Measurements from ENCODE around the gene NDST1.

Gene NDST1

DNA sequence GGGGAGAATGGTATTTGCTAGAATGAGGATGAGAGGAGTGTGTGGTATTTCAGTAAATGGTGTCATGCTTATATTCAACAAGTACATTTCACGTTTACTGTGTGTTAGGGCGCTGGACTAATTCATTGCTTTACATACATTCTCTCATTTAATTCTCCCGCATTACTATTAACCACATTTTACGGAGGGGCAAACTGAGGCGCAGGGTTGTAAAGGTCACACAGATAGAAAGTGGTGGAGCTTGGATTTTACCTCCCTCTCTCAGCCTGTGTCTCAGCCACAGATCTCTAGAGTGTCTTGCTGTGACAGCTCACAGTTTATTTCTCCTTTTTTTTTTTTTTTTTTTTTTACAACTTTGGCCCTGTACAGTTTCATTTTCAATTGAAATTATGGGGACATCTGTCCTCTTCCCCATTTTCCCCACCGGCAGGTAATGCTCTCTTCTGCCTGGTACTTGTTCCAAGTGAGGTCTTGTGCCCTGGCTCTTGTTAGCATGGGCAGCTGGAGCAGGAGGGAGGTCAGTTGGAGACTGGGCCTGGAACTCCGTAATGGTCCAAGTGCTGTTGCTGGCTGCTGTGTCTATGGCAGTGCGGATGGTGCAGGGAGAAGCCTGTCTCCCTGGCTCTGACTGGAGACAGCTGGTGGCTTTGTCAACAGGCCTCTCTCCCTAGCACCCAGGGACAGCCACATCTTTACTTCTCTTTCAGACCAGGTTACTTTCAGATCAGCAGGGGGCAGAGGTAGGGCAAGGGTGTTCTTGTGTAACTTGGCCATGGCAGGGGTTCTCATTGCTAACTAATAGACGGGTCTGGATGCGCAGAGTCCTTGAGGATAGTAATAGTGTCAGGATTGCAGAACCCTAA, 20.5 kb upstream of the NDST1 start:
- Histone ChIP-seq H3K4me1 (ENCODE audit: insufficient read depth, low read length, severe bottlenecking) (peaks cover 25% of the 10 kb centered on the region), H3F3A (ENCODE audit: insufficient read depth, low read length) (no peaks in the 10 kb centered on the region), H4K20me1 (ENCODE audit: insufficient read depth, low read length) (no peaks in the 10 kb centered on the region), H3K36me3 (ENCODE audit: insufficient read depth, low read length) (no peaks in the 10 kb centered on the region), H2AFZ (ENCODE audit: low read length) (no peak overlapping the region), H3K4me3 (ENCODE audit: low read depth, low read length, poor library complexity, severe bottlenecking) (peak overlapping the region; percentile 83), H3K27ac (ENCODE audit: low read depth, low read length, poor library complexity, severe bottlenecking) (no peak overlapping the region), H3K9me3 (ENCODE audit: low read length) (no peaks in the 10 kb centered on the region), H3K9me2 (ENCODE audit: low read depth, low read length) (no peaks in the 10 kb centered on the region), H3K79me2 (ENCODE audit: insufficient read depth, low read length) (no peaks in the 10 kb centered on the region), H3K4me2 (ENCODE audit: low read length) (peak overlapping the region; percentile 86), H3K27me3 (ENCODE audit: insufficient read depth, low read length) (peaks cover 6% of the 10 kb centered on the region; the same call in 1 of the 2 replicates), H3K9ac (ENCODE audit: low read length) (peak overlapping the region; percentile 67; the same call in 1 of the 2 replicates)
- TF ChIP-seq, protein P1, sequence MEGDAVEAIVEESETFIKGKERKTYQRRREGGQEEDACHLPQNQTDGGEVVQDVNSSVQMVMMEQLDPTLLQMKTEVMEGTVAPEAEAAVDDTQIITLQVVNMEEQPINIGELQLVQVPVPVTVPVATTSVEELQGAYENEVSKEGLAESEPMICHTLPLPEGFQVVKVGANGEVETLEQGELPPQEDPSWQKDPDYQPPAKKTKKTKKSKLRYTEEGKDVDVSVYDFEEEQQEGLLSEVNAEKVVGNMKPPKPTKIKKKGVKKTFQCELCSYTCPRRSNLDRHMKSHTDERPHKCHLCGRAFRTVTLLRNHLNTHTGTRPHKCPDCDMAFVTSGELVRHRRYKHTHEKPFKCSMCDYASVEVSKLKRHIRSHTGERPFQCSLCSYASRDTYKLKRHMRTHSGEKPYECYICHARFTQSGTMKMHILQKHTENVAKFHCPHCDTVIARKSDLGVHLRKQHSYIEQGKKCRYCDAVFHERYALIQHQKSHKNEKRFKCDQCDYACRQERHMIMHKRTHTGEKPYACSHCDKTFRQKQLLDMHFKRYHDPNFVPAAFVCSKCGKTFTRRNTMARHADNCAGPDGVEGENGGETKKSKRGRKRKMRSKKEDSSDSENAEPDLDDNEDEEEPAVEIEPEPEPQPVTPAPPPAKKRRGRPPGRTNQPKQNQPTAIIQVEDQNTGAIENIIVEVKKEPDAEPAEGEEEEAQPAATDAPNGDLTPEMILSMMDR (IDR thresholded peaks at IDR 0.05; ENCODE audit: low read length) = peak; percentile 48
- TF ChIP-seq EZH2 (IDR thresholded peaks at IDR 0.05; ENCODE audit: borderline replicate concordance, low read length) = no peak

GRCh38 chr5:150488519-150489359, 19.2 kb upstream of the NDST1 start:
- Histone ChIP-seq H3K79me2 (ENCODE audit: insufficient read depth, low read length) (no peaks in the 10 kb centered on the region), H3K4me1 (ENCODE audit: insufficient read depth, low read length, severe bottlenecking) (peaks cover 25% of the 10 kb centered on the region), H3K4me3 (ENCODE audit: low read depth, low read length, poor library complexity, severe bottlenecking) (no peak overlapping the region), H4K20me1 (ENCODE audit: insufficient read depth, low read length) (no peaks in the 10 kb centered on the region), H3K27me3 (ENCODE audit: insufficient read depth, low read length) (peaks cover 6% of the 10 kb centered on the region; the same call in 1 of the 2 replicates), H2AFZ (ENCODE audit: low read length) (no peak overlapping the region), H3K27ac (ENCODE audit: low read depth, low read length, poor library complexity, severe bottlenecking) (no peak overlapping the region), H3K4me2 (ENCODE audit: low read length) (no peak overlapping the region), H3K9ac (ENCODE audit: low read length) (no peak overlapping the region), H3K36me3 (ENCODE audit: insufficient read depth, low read length) (no peaks in the 10 kb centered on the region), H3K9me3 (ENCODE audit: low read length) (no peaks in the 10 kb centered on the region), H3K9me2 (ENCODE audit: low read depth, low read length) (no peaks in the 10 kb centered on the region), H3F3A (ENCODE audit: insufficient read depth, low read length) (no peaks in the 10 kb centered on the region)
- no peak for TF ChIP-seq EZH2 (IDR thresholded peaks at IDR 0.05; ENCODE audit: borderline replicate concordance, low read length)
- TF ChIP-seq, protein P1 (IDR thresholded peaks at IDR 0.05; ENCODE audit: low read length) = no peak

- H3K4me1 ChIP-seq (ENCODE audit: insufficient read depth, low read length, severe bottlenecking) = peaks cover 25% of the 10 kb centered on the region
- TF ChIP-seq EZH2 (IDR thresholded peaks at IDR 0.05; ENCODE audit: borderline replicate concordance, low read length) = no peak
- TF ChIP-seq, protein P1 (IDR thresholded peaks at IDR 0.05; ENCODE audit: low read length) = no peak
- H3K4me2 ChIP-seq (ENCODE audit: low read length) = no peak overlapping the region; the same call in 1 of the 2 replicates
- H3K36me3 ChIP-seq (ENCODE audit: insufficient read depth, low read length) = no peaks in the 10 kb centered on the region
- H3K4me3 ChIP-seq (ENCODE audit: low read depth, low read length, poor library complexity, severe bottlenecking) = no peak overlapping the region
- H3K9me2 ChIP-seq (ENCODE audit: low read depth, low read length) = no peaks in the 10 kb centered on the region
- H3K9me3 ChIP-seq (ENCODE audit: low read length) = no peaks in the 10 kb centered on the region
- H4K20me1 ChIP-seq (ENCODE audit: insufficient read depth, low read length) = no peaks in the 10 kb centered on the region
- no peaks in the 10 kb centered on the region for H3K79me2 ChIP-seq (ENCODE audit: insufficient read depth, low read length)
- H3F3A ChIP-seq (ENCODE audit: insufficient read depth, low read length) = no peaks in the 10 kb centered on the region
- no peak overlapping the region for H3K9ac ChIP-seq (ENCODE audit: low read length)
- no peak overlapping the region for H2AFZ ChIP-seq (ENCODE audit: low read length)
- H3K27me3 ChIP-seq (ENCODE audit: insufficient read depth, low read length) = peaks cover 6% of the 10 kb centered on the region; the same call in 1 of the 2 replicates
- H3K27ac ChIP-seq (ENCODE audit: low read depth, low read length, poor library complexity, severe bottlenecking) = no peak overlapping the region
Measured at GRCh38 chr5:150489360-150490295, 18.3 kb upstream of the NDST1 start.
